Activated T-cell treated with anti-CD3 and anti-CD28 coated beads, Interleukin-2, amount 50 U/mL, for 24 hours (primary cell): ENCODE results near the gene WDR27.
"Not testable (repeated sequence)": the region's sequence is repeated elsewhere in the genome, so short reads cannot be mapped to it uniquely, and the experiment has no call there.

Experiments
- DNase-seq: peaks from one replicate; pipeline ENCODE4 v3.0.0-alpha.2; 2020
- H3K27ac Mint-ChIP-seq: 2 replicates; pipeline ENCODE4 v1.8.0; 2020; ENCODE audit warnings: mild to moderate bottlenecking, mixed read lengths
- H3K27me3 Mint-ChIP-seq: 2 replicates; pipeline ENCODE4 v1.8.0; 2020; ENCODE audit warnings: mixed read lengths
- H3K36me3 Mint-ChIP-seq: 2 replicates; pipeline ENCODE4 v1.8.0; 2020; ENCODE audit warnings: low read depth, mixed read lengths
- H3K4me1 Mint-ChIP-seq: 2 replicates; pipeline ENCODE4 v1.8.0; 2020; ENCODE audit warnings: low read depth, mixed read lengths
- H3K4me3 Mint-ChIP-seq: 2 replicates; pipeline ENCODE4 v1.8.0; 2020; ENCODE audit warnings: mild to moderate bottlenecking, moderate library complexity, mixed read lengths
- H3K9me3 Mint-ChIP-seq: 2 replicates; pipeline ENCODE4 v1.8.0; 2020; ENCODE audit warnings: mixed read lengths

The WDR27 gene

DNA sequence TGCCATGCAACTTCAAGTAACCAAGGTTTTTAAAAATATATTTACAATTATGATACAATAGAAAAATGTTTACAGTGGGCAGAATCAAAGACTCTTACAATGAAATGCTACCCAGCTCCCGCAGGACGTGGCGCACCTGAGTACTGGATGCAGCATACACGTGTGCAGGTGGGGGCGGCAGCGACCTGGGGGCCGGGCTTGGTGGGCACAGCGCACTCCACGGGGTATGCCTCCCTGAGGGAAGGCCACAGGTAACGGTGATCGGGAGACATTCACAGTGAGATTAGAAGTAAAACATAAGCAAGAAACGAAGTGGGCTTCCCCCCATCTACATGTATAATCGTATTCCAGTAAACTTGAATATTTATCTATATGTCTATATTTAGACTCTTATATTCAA is 54.2 kb downstream of the WDR27 start:
- H3K9me3 Mint-ChIP-seq, result no peaks in the 10 kb centered on the region
- H3K27me3 Mint-ChIP-seq, result no peaks in the 10 kb centered on the region
- H3K36me3 Mint-ChIP-seq, result peaks cover 11% of the 10 kb centered on the region
- no peak for DNase-seq
- no peaks in the 10 kb centered on the region for H3K4me1 Mint-ChIP-seq
- no peak overlapping the region for H3K27ac Mint-ChIP-seq
- H3K4me3 Mint-ChIP-seq, result no peak overlapping the region

DNA sequence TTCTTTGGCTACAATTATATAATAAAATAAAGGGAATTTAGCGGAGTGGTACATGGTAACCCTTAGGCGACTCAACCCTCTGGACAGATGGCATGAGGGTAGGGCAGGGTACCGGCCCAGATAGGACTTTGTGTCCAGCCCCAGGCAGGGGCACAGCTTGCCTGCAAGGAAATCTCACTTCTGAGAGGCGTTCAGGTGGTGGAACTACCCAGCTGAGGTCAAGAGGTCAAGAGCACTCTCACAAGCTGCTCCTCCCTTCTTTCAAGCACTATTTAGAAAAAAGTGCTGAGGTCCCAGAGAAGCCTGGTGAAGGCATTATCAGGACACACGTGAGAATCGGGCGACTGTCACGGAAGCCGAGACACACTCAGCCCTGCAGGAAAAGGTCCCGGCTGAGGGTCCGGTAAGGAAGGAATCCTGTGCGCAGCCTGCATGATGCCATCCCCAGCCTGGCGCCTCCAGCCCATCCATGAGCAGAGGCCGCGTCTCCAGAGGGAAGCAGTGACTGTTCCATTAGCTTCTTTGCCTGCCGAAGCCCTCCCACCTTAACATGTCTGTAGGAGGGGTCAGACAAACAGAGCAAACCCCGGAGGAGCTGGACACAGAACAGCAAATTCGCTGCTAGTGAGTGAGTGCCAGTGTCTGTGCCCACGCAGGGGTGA is 54.8 kb downstream of the WDR27 start:
- H3K4me3 Mint-ChIP-seq, result no peak overlapping the region
- no peak for DNase-seq
- H3K27me3 Mint-ChIP-seq, result no peaks in the 10 kb centered on the region
- H3K36me3 Mint-ChIP-seq, result peaks cover 11% of the 10 kb centered on the region
- H3K27ac Mint-ChIP-seq, result no peak overlapping the region
- H3K9me3 Mint-ChIP-seq, result no peaks in the 10 kb centered on the region
- no peaks in the 10 kb centered on the region for H3K4me1 Mint-ChIP-seq

DNA sequence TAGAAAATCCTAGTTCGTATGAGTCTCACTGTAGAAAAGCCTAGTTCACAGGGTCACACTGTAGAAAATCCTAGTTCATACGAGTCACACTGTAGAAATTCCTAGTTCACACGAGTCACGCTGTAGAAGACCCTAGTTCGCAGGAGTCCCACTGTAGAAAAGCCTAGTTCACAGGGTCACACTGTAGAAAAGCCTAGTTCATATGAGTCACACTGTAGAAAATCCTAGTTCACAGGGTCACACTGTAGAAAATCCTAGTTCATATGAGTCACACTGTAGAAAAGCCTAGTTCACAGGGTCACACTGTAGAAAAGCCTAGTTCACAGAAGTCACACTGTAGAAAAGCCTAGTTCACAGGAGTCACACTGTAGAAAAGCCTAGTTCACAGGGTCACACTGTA is 56.4 kb downstream of the WDR27 start:
- not testable (repeated sequence) for H3K27me3 Mint-ChIP-seq, DNase-seq, H3K4me1 Mint-ChIP-seq, H3K4me3 Mint-ChIP-seq, H3K9me3 Mint-ChIP-seq, H3K27ac Mint-ChIP-seq
- peaks cover 13% of the 10 kb centered on the region for H3K36me3 Mint-ChIP-seq

DNA sequence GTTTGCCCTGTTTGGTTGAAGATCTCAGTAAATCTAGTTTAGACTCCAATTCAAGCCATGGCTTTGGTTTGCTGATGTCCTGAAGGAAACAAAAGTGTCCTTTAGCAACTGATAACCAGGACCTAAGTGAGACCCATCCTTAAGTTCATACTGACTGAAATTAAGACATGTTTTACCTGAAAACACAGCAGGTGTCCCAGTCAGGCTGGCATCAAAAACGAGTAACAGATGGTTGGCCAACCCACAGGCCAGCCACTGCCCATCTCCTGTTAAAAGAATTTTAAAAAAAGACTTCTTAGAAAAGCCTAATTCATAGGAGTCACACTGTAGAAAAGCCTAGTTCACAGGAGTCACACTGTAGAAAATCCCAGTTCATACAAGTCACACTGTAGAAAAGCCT is 58.3 kb downstream of the WDR27 start:
- H3K36me3 Mint-ChIP-seq, result peaks cover 18% of the 10 kb centered on the region
- H3K27ac Mint-ChIP-seq, result no peak overlapping the region
- no peaks in the 10 kb centered on the region for H3K4me1 Mint-ChIP-seq
- DNase-seq, result no peak
- H3K27me3 Mint-ChIP-seq, result no peaks in the 10 kb centered on the region
- H3K4me3 Mint-ChIP-seq, result no peak overlapping the region
- H3K9me3 Mint-ChIP-seq, result no peaks in the 10 kb centered on the region

DNA sequence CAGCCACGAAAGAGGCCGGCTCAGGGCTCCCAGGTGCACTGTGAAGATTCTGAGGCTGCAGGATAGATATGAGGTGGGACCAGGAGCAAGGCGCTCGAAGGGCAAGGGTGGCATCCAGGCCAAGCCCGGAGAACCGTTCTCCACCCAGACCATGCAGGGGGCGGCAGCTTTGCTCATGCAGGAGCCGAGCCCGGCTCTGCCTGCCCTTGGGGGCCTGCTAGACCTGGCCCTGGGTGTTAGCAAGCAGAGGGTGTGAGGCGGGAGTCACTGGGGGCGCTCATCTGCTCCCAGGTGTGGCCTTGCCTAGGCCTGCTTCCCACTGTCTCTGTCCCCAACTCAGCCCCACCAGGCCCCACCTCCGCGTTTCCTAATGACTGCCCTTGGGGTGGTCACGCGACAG is 59.4 kb downstream of the WDR27 start:
- no peak for DNase-seq
- no peaks in the 10 kb centered on the region for H3K27me3 Mint-ChIP-seq
- no peaks in the 10 kb centered on the region for H3K4me1 Mint-ChIP-seq
- no peak overlapping the region for H3K27ac Mint-ChIP-seq
- H3K36me3 Mint-ChIP-seq, result peaks cover 23% of the 10 kb centered on the region
- no peaks in the 10 kb centered on the region for H3K9me3 Mint-ChIP-seq
- no peak overlapping the region for H3K4me3 Mint-ChIP-seq

DNA sequence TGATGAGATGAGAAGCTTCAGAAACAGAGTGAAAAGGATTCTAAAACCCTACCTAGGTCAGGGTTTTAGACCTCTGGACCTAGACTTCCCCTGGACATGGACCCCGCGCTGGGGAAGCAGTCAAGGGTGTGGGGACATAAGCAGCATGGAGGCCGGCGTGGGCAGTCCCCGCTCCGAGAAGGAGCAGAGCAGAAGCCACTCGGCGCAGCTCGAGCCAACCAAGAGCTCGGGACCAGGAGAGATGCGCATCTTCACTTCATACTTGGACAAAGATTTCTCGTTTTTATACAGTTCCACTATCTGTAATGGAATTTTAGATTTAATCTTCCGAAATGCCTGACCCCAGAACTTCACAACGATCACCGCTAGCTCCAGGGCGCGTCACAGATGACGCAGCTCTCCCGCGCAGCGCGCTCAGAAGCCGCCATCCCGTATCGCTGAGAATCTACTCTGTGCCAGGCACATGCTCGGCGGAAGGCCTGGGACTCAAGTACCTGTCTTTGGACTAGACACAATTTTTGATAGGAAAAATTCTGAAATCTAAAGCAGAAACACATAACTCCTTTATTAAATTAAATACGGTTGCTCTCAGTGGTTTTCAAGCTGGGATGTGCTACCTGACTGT is 60.3 kb downstream of the WDR27 start:
- Mint-ChIP-seq H3K9me3 (no peaks in the 10 kb centered on the region), H3K36me3 (peaks cover 31% of the 10 kb centered on the region), H3K27ac (no peak overlapping the region), H3K4me1 (no peaks in the 10 kb centered on the region), H3K4me3 (no peak overlapping the region), H3K27me3 (no peaks in the 10 kb centered on the region)
- DNase-seq, result no peak

DNA sequence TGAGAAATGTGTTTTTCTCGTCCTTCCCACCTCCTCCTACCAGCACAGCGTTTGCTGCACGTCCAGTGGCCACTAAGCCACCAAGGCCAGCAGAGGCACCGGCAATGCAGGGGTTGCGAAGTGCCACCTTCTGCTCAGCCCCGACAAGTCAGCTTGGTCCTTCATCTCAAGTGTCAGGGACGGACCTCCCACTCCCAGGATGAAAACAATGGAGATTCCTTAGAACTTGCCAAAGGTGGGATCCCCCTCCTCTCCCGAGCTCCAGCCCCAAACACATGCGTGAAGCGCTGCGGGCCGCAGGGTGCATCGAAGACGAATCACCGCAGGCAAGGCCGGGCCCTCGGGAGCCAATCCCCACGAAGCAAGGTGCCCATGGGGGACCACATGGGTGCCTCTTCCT is 60.8 kb downstream of the WDR27 start:
- no peaks in the 10 kb centered on the region for H3K27me3 Mint-ChIP-seq
- no peak overlapping the region for H3K27ac Mint-ChIP-seq
- H3K4me1 Mint-ChIP-seq, result no peaks in the 10 kb centered on the region
- H3K9me3 Mint-ChIP-seq, result no peaks in the 10 kb centered on the region
- DNase-seq, result no peak
- peaks cover 35% of the 10 kb centered on the region for H3K36me3 Mint-ChIP-seq
- H3K4me3 Mint-ChIP-seq, result no peak overlapping the region

DNA sequence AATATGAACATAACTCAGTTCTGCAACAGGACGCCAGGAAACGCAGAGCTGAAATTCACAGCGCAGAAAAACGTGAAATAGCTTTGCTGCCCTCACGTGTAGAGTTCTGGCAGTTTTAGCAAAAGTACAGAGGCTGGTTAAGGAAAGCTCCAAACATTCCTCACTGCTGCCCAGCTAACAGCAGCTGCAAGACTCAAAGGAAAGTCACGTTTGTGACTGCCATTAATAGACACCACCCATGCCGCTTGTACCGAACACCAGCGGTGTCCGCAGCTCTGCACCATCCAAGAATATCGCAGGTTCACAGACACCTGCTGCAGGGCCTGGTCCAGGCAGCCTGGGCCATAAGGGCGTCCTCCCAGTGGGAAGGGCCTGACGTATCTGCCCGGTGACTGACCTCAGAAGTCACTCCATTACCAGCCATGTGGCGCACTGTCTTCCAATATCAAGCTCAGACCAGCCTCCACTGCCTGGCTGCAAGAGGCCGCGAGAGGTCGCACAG is 61.4 kb downstream of the WDR27 start:
- Mint-ChIP-seq H3K4me3 (no peak overlapping the region), H3K27me3 (no peaks in the 10 kb centered on the region), H3K9me3 (no peaks in the 10 kb centered on the region), H3K27ac (no peak overlapping the region), H3K4me1 (no peaks in the 10 kb centered on the region), H3K36me3 (peaks cover 35% of the 10 kb centered on the region)
- no peak for DNase-seq

DNA sequence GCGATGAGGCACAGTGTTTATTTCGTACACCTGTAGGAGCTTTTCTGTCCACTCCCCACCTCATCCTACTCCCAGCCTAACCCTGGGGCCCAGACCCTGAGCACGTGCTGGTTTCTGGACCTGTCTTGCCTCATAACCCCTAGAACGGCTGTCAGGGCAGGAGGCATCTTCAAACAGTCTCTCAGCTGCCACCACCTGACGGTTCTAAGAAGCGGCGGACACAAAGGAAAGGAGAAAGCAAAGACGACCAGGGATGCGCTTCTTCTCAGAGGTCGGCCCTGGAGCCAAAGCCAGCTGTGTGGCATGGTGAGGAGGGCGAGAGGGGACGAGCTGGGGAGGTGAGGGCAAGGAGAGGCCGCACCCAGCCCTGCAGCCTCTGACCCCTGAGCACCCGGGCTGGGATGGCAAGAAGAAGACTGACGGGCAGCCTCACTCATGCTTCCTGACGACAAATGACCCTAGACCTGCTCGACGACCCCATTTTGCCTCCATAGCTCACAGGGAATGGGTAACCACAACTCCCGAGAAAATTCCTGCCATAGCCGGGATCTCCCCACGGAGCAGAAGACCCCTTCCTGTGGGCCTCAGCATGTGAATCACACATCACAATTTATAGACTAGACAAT is 62.1 kb downstream of the WDR27 start:
- H3K4me1 Mint-ChIP-seq, result no peaks in the 10 kb centered on the region
- H3K4me3 Mint-ChIP-seq, result no peak overlapping the region
- DNase-seq, result no peak
- peaks cover 37% of the 10 kb centered on the region for H3K36me3 Mint-ChIP-seq
- no peaks in the 10 kb centered on the region for H3K9me3 Mint-ChIP-seq
- no peak overlapping the region for H3K27ac Mint-ChIP-seq
- H3K27me3 Mint-ChIP-seq, result no peaks in the 10 kb centered on the region

DNA sequence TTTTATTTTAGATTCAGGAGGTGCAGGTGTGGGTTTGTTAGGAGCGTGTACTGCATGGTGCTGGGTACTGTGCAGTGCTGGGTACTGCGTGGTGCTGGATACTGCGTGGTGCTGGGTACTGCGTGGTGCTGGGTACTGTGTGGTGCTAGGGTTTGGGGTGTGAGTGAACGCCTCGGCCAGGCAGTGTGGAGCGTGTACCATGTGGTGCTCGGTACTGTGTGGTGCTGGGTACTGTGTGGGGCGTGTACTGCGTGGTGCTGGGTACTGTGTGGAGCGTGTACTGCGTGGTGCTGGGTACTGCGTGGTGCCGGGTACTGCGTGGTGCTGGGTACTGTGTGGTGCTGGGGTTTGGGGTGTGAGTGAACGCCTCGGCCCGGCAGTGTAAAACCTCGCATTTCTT is 62.9 kb downstream of the WDR27 start:
- H3K4me3 Mint-ChIP-seq, result no peak overlapping the region
- H3K9me3 Mint-ChIP-seq, result no peaks in the 10 kb centered on the region
- no peak overlapping the region for H3K27ac Mint-ChIP-seq

DNA sequence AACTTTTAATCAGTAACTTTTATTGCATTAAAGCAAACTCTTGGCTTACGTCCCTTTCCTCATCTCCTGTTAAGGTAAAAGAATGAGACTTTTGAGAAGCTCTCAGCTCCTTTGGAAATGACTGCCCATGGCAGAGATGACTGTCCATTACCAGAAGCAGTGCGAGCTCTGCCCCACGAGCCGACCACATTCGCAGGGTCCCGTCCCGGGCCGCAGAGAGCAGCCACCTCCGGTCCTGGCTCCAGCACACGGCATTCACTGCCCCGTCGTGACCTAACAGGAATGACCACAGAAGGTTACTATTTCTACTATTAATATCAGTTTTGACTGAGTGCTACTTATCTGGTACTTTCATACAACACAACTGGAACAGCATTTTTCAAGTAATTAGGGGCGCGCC is 63.4 kb downstream of the WDR27 start:
- DNase-seq, result no peak
- H3K9me3 Mint-ChIP-seq, result no peaks in the 10 kb centered on the region
- no peak overlapping the region for H3K4me3 Mint-ChIP-seq
- H3K27ac Mint-ChIP-seq, result no peak overlapping the region
- no peaks in the 10 kb centered on the region for H3K27me3 Mint-ChIP-seq
- peaks cover 49% of the 10 kb centered on the region for H3K36me3 Mint-ChIP-seq
- H3K4me1 Mint-ChIP-seq, result no peaks in the 10 kb centered on the region

More for the DNA sequence above, 62.9 kb downstream of the WDR27 start:
- Mint-ChIP-seq H3K4me1 (no peaks in the 10 kb centered on the region), H3K27me3 (no peaks in the 10 kb centered on the region), H3K36me3 (peaks cover 45% of the 10 kb centered on the region)
- no peak for DNase-seq

DNA sequence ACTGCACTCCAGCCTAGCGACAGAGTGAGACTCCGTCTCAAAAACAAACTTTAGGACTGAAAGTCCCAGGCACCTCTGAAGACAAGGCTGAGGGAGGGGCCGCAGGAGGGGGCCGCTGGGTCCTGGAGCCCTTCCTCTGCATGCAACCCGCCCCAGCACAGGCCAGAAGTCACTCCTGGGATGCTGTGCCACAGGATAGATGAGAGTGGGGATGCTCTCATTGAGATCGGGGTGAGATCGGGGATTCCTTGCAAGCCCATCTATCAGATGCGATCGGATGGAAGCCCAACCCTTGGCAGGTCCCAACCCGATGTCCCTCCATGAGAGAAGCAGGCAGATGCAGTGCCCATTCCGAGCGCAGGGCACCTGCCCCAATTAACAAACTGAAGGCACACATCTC is 66.5 kb downstream of the WDR27 start:
- no peak overlapping the region for H3K4me3 Mint-ChIP-seq
- H3K9me3 Mint-ChIP-seq, result no peaks in the 10 kb centered on the region
- no peaks in the 10 kb centered on the region for H3K4me1 Mint-ChIP-seq
- H3K27me3 Mint-ChIP-seq, result no peaks in the 10 kb centered on the region
- H3K36me3 Mint-ChIP-seq, result peaks cover 56% of the 10 kb centered on the region
- no peak overlapping the region for H3K27ac Mint-ChIP-seq
- no peak for DNase-seq

DNA sequence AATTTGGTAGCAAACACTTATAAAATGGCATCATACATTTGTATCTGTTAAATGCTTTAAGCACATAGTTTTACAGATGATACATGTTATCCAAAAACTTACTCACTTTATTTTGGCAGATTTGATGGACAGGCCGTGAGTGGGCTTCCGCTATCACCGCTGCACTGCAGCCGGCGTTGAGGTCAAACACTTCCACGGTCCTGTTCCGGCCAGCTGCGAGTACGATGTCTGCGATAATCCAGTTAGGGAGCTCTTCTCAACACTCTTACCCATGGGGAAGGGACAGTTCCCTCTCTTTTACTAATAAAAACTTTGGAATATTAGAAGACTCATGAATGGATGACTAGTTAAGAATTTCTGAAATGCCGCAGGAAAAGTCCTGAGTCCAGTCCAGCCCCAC is 69.0 kb downstream of the WDR27 start:
- Mint-ChIP-seq H3K9me3 (no peaks in the 10 kb centered on the region), H3K4me3 (no peak overlapping the region), H3K36me3 (peaks cover 58% of the 10 kb centered on the region), H3K4me1 (no peaks in the 10 kb centered on the region), H3K27me3 (no peaks in the 10 kb centered on the region), H3K27ac (no peak overlapping the region)
- DNase-seq, result no peak

DNA sequence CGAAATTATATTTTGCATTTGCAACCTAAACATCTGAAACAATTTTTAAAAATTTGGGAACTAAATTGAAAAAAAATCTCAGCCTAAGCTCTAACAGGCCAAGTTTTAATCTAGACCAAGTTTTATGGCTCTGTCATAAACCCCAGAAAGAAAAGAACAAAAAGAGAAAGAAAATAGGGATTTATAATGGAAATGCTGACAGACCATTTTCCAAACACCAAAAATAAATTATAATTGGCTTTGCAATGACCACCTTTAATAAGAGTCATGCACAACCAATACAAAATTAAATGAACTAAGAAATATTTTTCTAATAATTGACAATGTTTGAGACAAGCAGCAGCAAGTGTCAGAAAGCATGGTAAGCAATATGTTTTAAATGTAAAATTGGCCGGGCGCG is 72.6 kb downstream of the WDR27 start:
- H3K4me3 Mint-ChIP-seq, result no peak overlapping the region
- peaks cover 65% of the 10 kb centered on the region for H3K36me3 Mint-ChIP-seq
- DNase-seq, result no peak
- no peaks in the 10 kb centered on the region for H3K27me3 Mint-ChIP-seq
- H3K27ac Mint-ChIP-seq, result no peak overlapping the region
- H3K9me3 Mint-ChIP-seq, result no peaks in the 10 kb centered on the region
- no peaks in the 10 kb centered on the region for H3K4me1 Mint-ChIP-seq
